ENCODE results near the gene DLK1.

DLK1 gene

GRCh38 chr14:100767788-100768536, 41.3 kb downstream of the DLK1 start:
- DNase-seq (ENCODE audit: extremely low read depth, low read depth): no peak
- TF ChIP-seq CTCF (IDR thresholded peaks at IDR 0.05; ENCODE audit: low read depth, low read length): no peak

- no peak for TF ChIP-seq CTCF (IDR thresholded peaks at IDR 0.05; ENCODE audit: low read depth, low read length)
- DNase-seq (ENCODE audit: extremely low read depth, low read depth): no peak
These were observed 42.6 kb downstream of the DLK1 start for GRCh38 chr14:100769035-100769939.

- TF ChIP-seq CTCF (IDR thresholded peaks at IDR 0.05; ENCODE audit: low read depth, low read length): no peak
- no peak for DNase-seq (ENCODE audit: extremely low read depth, low read depth)
These were observed 43.4 kb downstream of the DLK1 start for GRCh38 chr14:100770046-100770445.

GRCh38 chr14:100770605-100771120, 44.0 kb downstream of the DLK1 start:
- no peak for DNase-seq (ENCODE audit: extremely low read depth, low read depth)
- no peak for TF ChIP-seq CTCF (IDR thresholded peaks at IDR 0.05; ENCODE audit: low read depth, low read length)

GRCh38 chr14:100771121-100771800, 44.6 kb downstream of the DLK1 start:
- no peak for DNase-seq (ENCODE audit: extremely low read depth, low read depth)
- TF ChIP-seq CTCF (IDR thresholded peaks at IDR 0.05; ENCODE audit: low read depth, low read length): no peak

- TF ChIP-seq CTCF (IDR thresholded peaks at IDR 0.05; ENCODE audit: low read depth, low read length): no peak
- no peak for DNase-seq (ENCODE audit: extremely low read depth, low read depth)
These were observed 46.0 kb downstream of the DLK1 start for GRCh38 chr14:100772607-100773165.
